K562 (cell line): ENCODE results near the gene EXOC7. TPM values are rescaled to one million over a fixed set of nuclear protein-coding genes. Genes with fewer than 3 reads are reported as not detected.

Source experiments
- ATAC-seq: fragments of 200-7000 bp; cut with Tn5 transposase; 3 replicates; pipeline ENCODE4 v1.9.1; 2020; ENCODE audit warnings: moderate library complexity
- BruUV-seq: library from RNA; stranded (reverse); fragments of 400-500 nt; replicated peaks from 2 replicates; lab custom pipeline; 2021; lab: Mats Ljungman, UMichigan
- CTCF ChIA-PET: fragments of 300-600 bp; formaldehyde crosslinking; extraction: SDS; loops from one replicate; lab custom pipeline; 2021; ENCODE audit warnings: low intra/inter-chr PET ratio; lab: Yijun Ruan, JAX
- POLR2A ChIA-PET: fragments of 300-600, 350-650 bp; sonication (Branson Sonifier 250); formaldehyde crosslinking; extraction: SDS; loops from one replicate; lab custom pipeline; 2021; ENCODE audit warnings: antibody characterized with exemption, inconsistent platforms; lab: Yijun Ruan, JAX
- DNase-seq, 4 experiments: peaks; one replicate each; pipeline versions ENCODE4 v3.0.0 to v3.0.0-alpha.2; 2011 to 2018; ENCODE audit warnings: low spot score in 3 of 4, mixed read lengths in 3 of 4; ENCODE audit errors: extremely low read depth in 1 of 4
- FAIRE-seq: peaks from 2 replicates; lab custom pipeline; 2011; peaks lifted over from hg19 to GRCh38; lab: Jason Lieb, UNC
- H2AFZ ChIP-seq: 2 replicates; pipeline ENCODE4 v1.6.0; 2011; ENCODE audit warnings: low read depth, low read length, control low read depth, inconsistent platforms
- H3K27ac ChIP-seq: fragments of 200-600 bp; 3 replicates; pipeline ENCODE4 v1.8.0; 2011; ENCODE audit warnings: low read depth, mild to moderate bottlenecking, control low read depth, inconsistent platforms, low read length, moderate library complexity, mixed read lengths; ENCODE audit errors: extremely low read depth
- H3K27me3 ChIP-seq, 2 experiments: fragments of 300-600 bp in 1 of 2; 2 replicates in 1 of 2; 3 replicates in 1 of 2; pipeline versions ENCODE4 v1.6.0 to v1.8.0; 2011; ENCODE audit warnings: inconsistent platforms in 2 of 2, low read length in 2 of 2, mild to moderate bottlenecking in 1 of 2, mixed read lengths in 1 of 2, moderate library complexity in 1 of 2; ENCODE audit not compliant: control insufficient read depth in 2 of 2, insufficient read depth in 2 of 2
- H3K36me3 ChIP-seq: fragments of 300-600 bp; 3 replicates; pipeline ENCODE4 v1.8.0; 2011; ENCODE audit warnings: mild to moderate bottlenecking, low read length, inconsistent platforms; ENCODE audit not compliant: control insufficient read depth, insufficient read depth
- H3K4me1 ChIP-seq, 2 experiments: fragments of 200-600 bp in 1 of 2; replicated peaks in 1 of 2; 2 replicates in 1 of 2; 3 replicates in 1 of 2; pipeline versions ENCODE4 v1.5.1 to v1.8.0; 2011; ENCODE audit warnings: inconsistent platforms in 2 of 2, low read length in 2 of 2, mild to moderate bottlenecking in 1 of 2, mixed read lengths in 1 of 2, moderate library complexity in 1 of 2; ENCODE audit not compliant: control insufficient read depth in 2 of 2, insufficient read depth in 2 of 2
- H3K4me2 ChIP-seq: 2 replicates; pipeline ENCODE4 v1.6.1; 2011; ENCODE audit warnings: low read length, control low read depth, inconsistent platforms, mixed read lengths; ENCODE audit not compliant: insufficient read depth
- H3K4me3 ChIP-seq: fragments of 200-600 bp; sonication (generic), shearing (Covaris generic); 2 replicates; pipeline ENCODE4 v1.5.1; 2016; ENCODE audit warnings: control low read depth, inconsistent platforms
- H3K79me2 ChIP-seq: fragments of 200-600 bp; 3 replicates; pipeline ENCODE4 v1.8.0; 2011; ENCODE audit warnings: low read length, inconsistent platforms; ENCODE audit not compliant: control insufficient read depth, insufficient read depth
- H3K9ac ChIP-seq, 2 experiments: 2 replicates each; pipeline versions ENCODE4 v1.6.0 to v1.6.1; 2011; ENCODE audit warnings: low read depth in 2 of 2, low read length in 2 of 2, control low read depth in 1 of 2, inconsistent platforms in 1 of 2, mild to moderate bottlenecking in 1 of 2, mixed read lengths in 1 of 2; ENCODE audit not compliant: insufficient read depth in 1 of 2
- H3K9me1 ChIP-seq: one replicate; pipeline ENCODE4 v1.6.0; 2011; ENCODE audit warnings: inconsistent platforms, mild to moderate bottlenecking, low read length, moderate library complexity; ENCODE audit not compliant: control insufficient read depth, insufficient read depth
- H3K9me3 ChIP-seq: replicated peaks from 2 replicates; pipeline ENCODE4 v1.5.1; 2011; ENCODE audit warnings: low read depth, low read length, inconsistent platforms; ENCODE audit not compliant: control insufficient read depth, insufficient read depth
- H4K20me1 ChIP-seq: replicated peaks from 2 replicates; pipeline ENCODE4 v1.6.1; 2011; ENCODE audit warnings: low read length, inconsistent platforms, mixed read lengths; ENCODE audit not compliant: control insufficient read depth, insufficient read depth
- DACH1 ChIP-seq: fragments of 450-650 bp; IDR thresholded peaks from 2 replicates; pipeline ENCODE4 v1.6.1; 2018; ENCODE audit not compliant: partially characterized antibody
- EGR1 ChIP-seq: fragments of 450-650 bp; conservative IDR thresholded peaks from 2 replicates; pipeline ENCODE4 v1.6.1; 2017; ENCODE audit warnings: mild to moderate bottlenecking
- HEY1 ChIP-seq: fragments of 250-450 bp; sonication (Bioruptor Pico); IDR thresholded peaks from 2 replicates; pipeline ENCODE4 v1.5.0; 2020; ENCODE audit warnings: mild to moderate bottlenecking, moderate library complexity, borderline replicate concordance
- HOXB6 ChIP-seq: fragments of 250-450 bp; sonication (Bioruptor Pico); IDR thresholded peaks from 2 replicates; pipeline ENCODE4 v1.5.1; 2022; ENCODE audit warnings: mild to moderate bottlenecking, borderline replicate concordance
- NFYB ChIP-seq: IDR thresholded peaks from 2 replicates; pipeline ENCODE4 v1.6.1; 2011; ENCODE audit warnings: mild to moderate bottlenecking, moderate library complexity; ENCODE audit not compliant: insufficient read length; ENCODE audit errors: extremely low read depth
- RAD21 ChIP-seq, 2 experiments: fragments of 250-450 bp in 1 of 2; fragments of 450-650 bp in 1 of 2; sonication (Bioruptor Pico) in 1 of 2; formaldehyde crosslinking in 1 of 2; IDR thresholded peaks in 1 of 2; conservative IDR thresholded peaks in 1 of 2; 2 replicates each; pipeline versions ENCODE4 v1.4.0 to v1.8.0; 2020 to 2022; ENCODE audit warnings: mild to moderate bottlenecking in 2 of 2, moderate library complexity in 1 of 2
- WHSC1 ChIP-seq: IDR thresholded peaks from one replicate; pipeline ENCODE4 v1.6.1; 2012; ENCODE audit warnings: low read length, control low read depth, inconsistent platforms
- ZBTB33 ChIP-seq: sonication (generic); formaldehyde crosslinking; IDR thresholded peaks from 2 replicates; pipeline ENCODE4 v1.8.1; 2023; ENCODE audit warnings: mild to moderate bottlenecking, missing genetic modification reagents
- ZNF239 ChIP-seq: fragments of 250-450 bp; sonication (Bioruptor Pico); IDR thresholded peaks from 2 replicates; pipeline ENCODE4 v1.4.0; 2020; ENCODE audit warnings: mild to moderate bottlenecking
- WGBS: fragments of 100-300 bp; shearing (Covaris generic); methylation state at CpG from one replicate; pipeline ENCODE4 v1.1.6; 2016; ENCODE audit warnings: low coverage, mixed read lengths; ENCODE audit not compliant: insufficient coverage; ENCODE audit errors: missing lambda C conversion rate; 5-methylcytosine and 5-hydroxymethylcytosine counted together
- in situ Hi-C: fragments of 300-500 bp; cut with MboI; formaldehyde crosslinking; loops from 4 replicates; pipeline ENCODE4 v1.15.0; 2018; ENCODE audit warnings: inconsistent platforms, mixed read lengths
- intact Hi-C: fragments of 100-400 bp; cut with micrococcal nuclease; formaldehyde crosslinking; loops from 2 replicates; pipeline ENCODE4 v1.14.2; 2022
- polyA plus RNA-seq, 8 experiments: library from polyadenylated mRNA; depleted of rRNA in 4 of 8; stranded (reverse) in 5 of 8; unstranded in 3 of 8; fragments of >200 nt; fragmentation: Nextera tagmentation in 2 of 8; fragmentation: Illumina TruSeq in 1 of 8; extraction: Ambion mirVana in 2 of 8; extraction: Trizol in 1 of 8; gene quantifications; 2 replicates each; pipeline versions ENCODE4 v1.2.1 to v1.2.3, GENCODE V29; 2011 to 2014; ENCODE audit warnings: inconsistent platforms in 1 of 8, missing spikeins in 1 of 8
- total RNA-seq, 7 experiments: library from RNA; depleted of rRNA in 6 of 7; stranded (reverse); fragments of >200 nt in 6 of 7; fragmentation: Illumina TruSeq in 2 of 7; extraction: Trizol in 2 of 7; gene quantifications; 2 replicates each; pipeline versions ENCODE4 v1.2.1 to v1.2.3, GENCODE V29; 2011 to 2021; ENCODE audit warnings: low replicate concordance in 1 of 7

The EXOC7 gene
- total and polyA plus RNA-seq, 9 of the 15 experiments (the other 6 are each of a cell fraction or from before 2014, with no cell fraction given): 18.6 to 57.0 (median 35.0) TPM

- H3K9me3 ChIP-seq: no peaks in the 10 kb centered on the region
- no peaks in the 10 kb centered on the region for H3K79me2 ChIP-seq
- FAIRE-seq (no peak), ATAC-seq (no peak), DNase-seq (no peak)
- ChIA-PET POLR2A (interaction anchor here (0.6 to 3.9 kb wide), 7 partner anchors 9 to 538 kb away, joined by 3 to 28 read pairs (median 3); partner anchors contain the start of genes FOXJ1 and UBALD2), CTCF (no interaction called here)
- no peaks in the 10 kb centered on the region for H3K27me3 ChIP-seq
- no peaks in the 10 kb centered on the region for H4K20me1 ChIP-seq
- intact Hi-C loops (no loop called here), in situ Hi-C loops (no loop called here)
- H3K9ac ChIP-seq: no peak overlapping the region
- peaks cover 57% of the 10 kb centered on the region for H3K36me3 ChIP-seq
- TF ChIP-seq NFYB: no peak
- TF ChIP-seq RAD21 (CRISPR knock-in tag; conservative IDR thresholded peaks at IDR 0.05 in 1 of 2, IDR thresholded peaks at IDR 0.05 in 1 of 2): peak in 1 of 2 experiments; percentile 25; a peak in 1 of 4 replicates
- no peak for TF ChIP-seq ZBTB33 (CRISPR knock-in tag)
- TF ChIP-seq WHSC1: no peak
- TF ChIP-seq EGR1: no peak
- no peak for TF ChIP-seq DACH1
- no peak for TF ChIP-seq HOXB6 (CRISPR knock-in tag)
- no peak for TF ChIP-seq HEY1 (CRISPR knock-in tag)
- no peak for TF ChIP-seq ZNF239 (CRISPR knock-in tag)
- no peak overlapping the region for H3K27ac ChIP-seq
- no peak overlapping the region for H3K4me3 ChIP-seq
- no peak overlapping the region for H2AFZ ChIP-seq
- no peak overlapping the region for H3K4me2 ChIP-seq
- WGBS: 89% methylated on average over 7 of the region's 7 CpGs
- 0 out of 5 replicates have a peak, but pooled peaks cover 0 to under 1% of the 10 kb centered on the region in 2 experiments for H3K4me1 ChIP-seq
- no peaks in the 10 kb centered on the region for H3K9me1 ChIP-seq
- BruUV-seq: no TSS peak
These were observed 49.0 kb upstream of the EXOC7 start for GRCh38 chr17:76152591-76152990.
